Thoracic aorta (tissue), 2 donors: ENCODE data around the gene C2CD3. TPM values are rescaled to one million over a fixed set of nuclear protein-coding genes. Genes with fewer than 3 reads are reported as not detected.

Experiments used
- ATAC-seq: fragments of 150-250 bp; one replicate; pipeline ENCODE4 v1.8.0; 2017; ENCODE audit warnings: low read depth; ENCODE audit not compliant: insufficient number of reproducible peaks, low FRiP score
- DNase-seq: peaks from one replicate; pipeline ENCODE4 v3.0.0-alpha.2; 2020; ENCODE audit warnings: low spot score
- H3K27ac ChIP-seq, 2 donors: fragments of 200-600 bp; sonication (generic); 1 replicate in 1 of 2; 2 replicates in 1 of 2; pipeline ENCODE4 v1.5.1; 2016; ENCODE audit warnings: mild to moderate bottlenecking in 2 of 2, moderate library complexity in 2 of 2
- H3K27me3 ChIP-seq: fragments of 200-600 bp; sonication (generic); replicated peaks from 2 replicates; pipeline ENCODE4 v1.6.0; 2016; ENCODE audit warnings: mild to moderate bottlenecking; ENCODE audit not compliant: insufficient read depth
- H3K36me3 ChIP-seq: fragments of 200-600 bp; sonication (generic); one replicate; pipeline ENCODE4 v1.5.1; 2016
- H3K4me1 ChIP-seq, 2 donors: fragments of 200-600 bp; sonication (generic); 1 replicate in 1 of 2; 2 replicates in 1 of 2; pipeline versions ENCODE4 v1.5.1 to v1.6.0; 2016; ENCODE audit warnings: low read depth in 2 of 2, mild to moderate bottlenecking in 1 of 2; ENCODE audit not compliant: control insufficient read depth in 1 of 2
- H3K4me3 ChIP-seq: fragments of 200-600 bp; sonication (generic); 2 replicates; pipeline ENCODE4 v1.5.1; 2016; ENCODE audit warnings: mild to moderate bottlenecking
- H3K9me3 ChIP-seq: fragments of 200-600 bp; sonication (generic); 2 replicates; pipeline ENCODE4 v1.5.1; 2016
- total RNA-seq, 2 donors: library from RNA; depleted of rRNA; stranded (reverse); fragments of >200 nt; gene quantifications; one replicate each; pipeline versions ENCODE4 v1.1.0 to v1.2.3, GENCODE V29; 2016
- TF ChIP-seq, protein P1 (sequence below): fragments of 200-600 bp; sonication (generic); IDR thresholded peaks from one replicate; pipeline ENCODE4 v1.5.1; 2019; ENCODE audit warnings: antibody characterized with exemption

Gene C2CD3
- total RNA-seq, 2 donors from 2014 or later: 23.7 to 30.6 TPM

DNA sequence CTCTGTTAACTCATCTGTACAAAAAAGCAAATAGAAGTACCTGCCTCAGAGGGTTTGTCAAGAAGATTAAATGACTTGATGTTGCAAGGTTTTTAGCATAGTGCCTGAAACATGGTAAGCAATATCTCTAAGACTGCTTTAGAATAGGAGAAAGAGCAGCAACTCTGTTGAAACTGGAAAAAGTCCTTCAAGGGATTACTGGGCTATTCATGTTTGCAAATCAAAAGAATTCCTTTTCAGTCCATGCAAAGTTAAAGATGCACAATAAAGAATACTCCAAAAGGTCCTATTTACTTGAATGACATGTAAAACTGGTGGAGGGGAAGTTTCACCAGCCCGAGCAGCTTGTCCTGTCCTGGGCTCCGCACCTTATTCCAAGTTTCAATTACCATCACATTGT lies 70.6 kb downstream of the C2CD3 start:
- Histone ChIP-seq H3K4me3 (no peak overlapping the region), H3K9me3 (no peaks in the 10 kb centered on the region), H3K27ac (no peak overlapping the region), H3K36me3 (peaks cover 25% of the 10 kb centered on the region), H3K4me1 (no peaks in the 10 kb centered on the region), H3K27me3 (no peaks in the 10 kb centered on the region)
- TF ChIP-seq, protein P1, sequence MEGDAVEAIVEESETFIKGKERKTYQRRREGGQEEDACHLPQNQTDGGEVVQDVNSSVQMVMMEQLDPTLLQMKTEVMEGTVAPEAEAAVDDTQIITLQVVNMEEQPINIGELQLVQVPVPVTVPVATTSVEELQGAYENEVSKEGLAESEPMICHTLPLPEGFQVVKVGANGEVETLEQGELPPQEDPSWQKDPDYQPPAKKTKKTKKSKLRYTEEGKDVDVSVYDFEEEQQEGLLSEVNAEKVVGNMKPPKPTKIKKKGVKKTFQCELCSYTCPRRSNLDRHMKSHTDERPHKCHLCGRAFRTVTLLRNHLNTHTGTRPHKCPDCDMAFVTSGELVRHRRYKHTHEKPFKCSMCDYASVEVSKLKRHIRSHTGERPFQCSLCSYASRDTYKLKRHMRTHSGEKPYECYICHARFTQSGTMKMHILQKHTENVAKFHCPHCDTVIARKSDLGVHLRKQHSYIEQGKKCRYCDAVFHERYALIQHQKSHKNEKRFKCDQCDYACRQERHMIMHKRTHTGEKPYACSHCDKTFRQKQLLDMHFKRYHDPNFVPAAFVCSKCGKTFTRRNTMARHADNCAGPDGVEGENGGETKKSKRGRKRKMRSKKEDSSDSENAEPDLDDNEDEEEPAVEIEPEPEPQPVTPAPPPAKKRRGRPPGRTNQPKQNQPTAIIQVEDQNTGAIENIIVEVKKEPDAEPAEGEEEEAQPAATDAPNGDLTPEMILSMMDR: no peak
- ATAC-seq (no peak), DNase-seq (no peak)

DNA sequence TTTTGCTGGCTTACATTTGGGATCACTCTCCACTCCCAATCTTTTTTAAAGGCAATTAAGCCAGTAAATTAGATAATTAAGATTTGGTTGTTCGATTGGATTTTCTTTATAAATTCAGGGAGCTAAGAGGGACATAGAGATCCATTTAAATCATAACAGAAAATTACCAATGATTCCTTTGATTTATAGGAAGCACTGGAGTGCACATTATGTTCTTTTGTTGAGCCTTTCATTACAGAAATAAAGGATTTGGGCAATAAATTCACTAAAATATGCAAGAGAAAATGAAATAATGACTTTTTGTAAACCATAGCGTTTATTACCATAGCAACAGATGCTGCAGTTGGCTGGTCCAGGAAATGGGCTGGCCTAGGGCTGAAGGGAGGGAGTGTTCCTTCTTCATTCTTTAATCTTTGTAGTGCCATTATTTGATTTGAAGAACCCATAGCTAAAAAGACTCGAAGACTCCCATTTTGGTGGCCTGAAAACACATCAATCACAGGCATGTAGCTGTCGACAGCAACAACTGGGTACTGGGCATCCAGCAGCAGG lies 73.0 kb downstream of the C2CD3 start:
- H3K27me3 ChIP-seq: no peaks in the 10 kb centered on the region
- H3K4me1 ChIP-seq: no peaks in the 10 kb centered on the region
- peaks cover 16% of the 10 kb centered on the region for H3K36me3 ChIP-seq
- H3K4me3 ChIP-seq: no peak overlapping the region
- no peaks in the 10 kb centered on the region for H3K9me3 ChIP-seq
- no peak overlapping the region for H3K27ac ChIP-seq
- TF ChIP-seq, protein P1: no peak
- ATAC-seq (no peak), DNase-seq (no peak)

DNA sequence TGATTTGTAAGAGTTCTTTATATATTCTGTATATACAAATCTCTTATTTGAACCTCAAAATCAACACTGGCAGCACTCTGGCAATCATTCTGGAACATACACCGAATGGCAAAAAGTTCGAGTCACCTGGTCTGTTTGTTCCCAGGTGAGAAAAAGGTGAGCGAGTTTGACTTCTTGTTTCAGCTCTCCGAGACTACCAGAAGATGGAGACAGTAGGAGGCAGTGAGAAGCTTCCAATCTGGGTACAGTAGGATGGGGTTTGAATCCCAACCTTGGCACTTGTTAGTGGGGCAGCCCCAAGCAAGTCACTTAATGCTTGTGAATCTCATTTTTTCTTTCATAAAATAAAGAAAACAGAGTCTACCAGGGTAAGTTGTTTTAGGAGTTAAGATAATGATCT lies 76.4 kb downstream of the C2CD3 start:
- H3K36me3 ChIP-seq: peaks cover 25% of the 10 kb centered on the region
- no peaks in the 10 kb centered on the region for H3K4me1 ChIP-seq
- H3K27me3 ChIP-seq: no peaks in the 10 kb centered on the region
- no peak for ATAC-seq
- no peak overlapping the region for H3K27ac ChIP-seq
- no peak overlapping the region for H3K4me3 ChIP-seq
- H3K9me3 ChIP-seq: no peaks in the 10 kb centered on the region
- TF ChIP-seq, protein P1: no peak
- no peak for DNase-seq

DNA sequence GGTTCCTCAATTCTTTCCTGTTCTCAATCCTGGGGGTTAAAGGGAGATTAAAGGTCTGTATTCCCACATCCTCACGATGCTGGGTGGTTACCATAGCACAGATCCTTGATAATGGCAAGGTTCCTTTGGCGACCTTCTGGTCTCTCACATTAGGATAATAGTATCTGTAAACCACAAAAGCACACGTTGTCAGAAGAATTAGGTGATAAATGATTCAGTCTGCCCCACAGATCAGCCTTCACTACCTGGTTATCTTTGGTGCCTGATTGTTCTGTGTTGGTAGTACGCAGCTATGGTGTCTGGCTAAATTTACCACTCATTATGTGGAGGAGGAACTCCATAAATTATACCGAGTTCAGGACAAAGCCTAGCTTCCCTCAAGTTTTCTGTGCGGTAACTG lies 78.4 kb downstream of the C2CD3 start:
- H3K36me3 ChIP-seq: peaks cover 25% of the 10 kb centered on the region

DNA sequence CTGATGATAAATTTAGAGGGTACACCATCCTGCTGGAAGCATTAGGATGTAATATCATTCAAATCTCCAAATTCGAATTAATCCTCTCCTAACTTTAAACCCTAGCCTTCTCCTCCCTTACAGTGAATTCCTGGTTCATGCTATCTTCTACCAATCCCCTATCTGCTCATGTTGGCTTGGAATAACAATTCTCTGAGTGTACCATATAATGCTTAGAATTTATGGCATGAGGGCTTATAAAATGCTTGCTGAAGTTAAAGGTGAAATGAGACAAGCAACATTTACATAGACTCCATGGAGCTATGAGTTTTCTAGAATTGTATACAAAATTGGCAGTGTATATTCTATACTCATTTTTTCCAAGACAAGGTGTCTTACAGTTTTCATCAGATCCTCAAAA lies 79.3 kb downstream of the C2CD3 start:
- ATAC-seq (no peak), DNase-seq (no peak)
- Histone ChIP-seq H3K9me3 (no peaks in the 10 kb centered on the region), H3K36me3 (peaks cover 25% of the 10 kb centered on the region), H3K4me1 (no peaks in the 10 kb centered on the region), H3K27me3 (no peaks in the 10 kb centered on the region), H3K27ac (no peak overlapping the region), H3K4me3 (no peak overlapping the region)
- TF ChIP-seq, protein P1: no peak

More for the DNA sequence above, 78.4 kb downstream of the C2CD3 start:
- no peak for ATAC-seq
- Histone ChIP-seq H3K9me3 (no peaks in the 10 kb centered on the region), H3K4me1 (no peaks in the 10 kb centered on the region), H3K27me3 (no peaks in the 10 kb centered on the region), H3K4me3 (no peak overlapping the region), H3K27ac (no peak overlapping the region)
- TF ChIP-seq, protein P1: no peak
- DNase-seq: no peak
